ENCODE results near the gene TOR1A.

TOR1A gene

GRCh38 chr9:129836311-129837007 lies 12.5 kb upstream of the TOR1A start:
- Mint-ChIP-seq H3K9me3 (no peaks in the 10 kb centered on the region), H3K27me3 (no peaks in the 10 kb centered on the region), H3K27ac (peak overlapping the region; percentile 88 to 97), H3K4me3 (peak overlapping the region; percentile 93 to 96), H3K4me1 (peaks cover 68% of the 10 kb centered on the region)
- DNase-seq (peak; percentile 27 to 54), ATAC-seq (peak; percentile 22)

- Mint-ChIP-seq H3K9me3 (no peaks in the 10 kb centered on the region), H3K27ac (peak overlapping the region; percentile 88 to 97), H3K4me3 (peak overlapping the region; percentile 93 to 96), H3K4me1 (peaks cover 62% of the 10 kb centered on the region), H3K27me3 (no peaks in the 10 kb centered on the region)
- DNase-seq (no peak), ATAC-seq (peak; percentile 10)
Measured at GRCh38 chr9:129835860-129836223, 11.9 kb upstream of the TOR1A start.

GRCh38 chr9:129835128-129835859 lies 11.4 kb upstream of the TOR1A start, which contains the start of the genes C9orf78 and USP20:
Gene C9orf78 (minus strand): TSS chr9:129835275. CDS start chr9:129835221, 54 bp downstream.
Gene USP20 (plus strand): TSS chr9:129835458. CDS start chr9:129852556, 17,098 bp downstream.
- DNase-seq = peak; percentile 98
- Mint-ChIP-seq H3K4me3 (peak within 1 kb of the TSS; percentile 93 to 96), H3K27me3 (no peaks in the 10 kb centered on the region), H3K27ac (peak within 1 kb of the TSS; percentile 97 to 98), H3K9me3 (no peaks in the 10 kb centered on the region), H3K4me1 (peaks cover 57% of the 10 kb centered on the region)
- peak; percentile 91 for ATAC-seq

DNA sequence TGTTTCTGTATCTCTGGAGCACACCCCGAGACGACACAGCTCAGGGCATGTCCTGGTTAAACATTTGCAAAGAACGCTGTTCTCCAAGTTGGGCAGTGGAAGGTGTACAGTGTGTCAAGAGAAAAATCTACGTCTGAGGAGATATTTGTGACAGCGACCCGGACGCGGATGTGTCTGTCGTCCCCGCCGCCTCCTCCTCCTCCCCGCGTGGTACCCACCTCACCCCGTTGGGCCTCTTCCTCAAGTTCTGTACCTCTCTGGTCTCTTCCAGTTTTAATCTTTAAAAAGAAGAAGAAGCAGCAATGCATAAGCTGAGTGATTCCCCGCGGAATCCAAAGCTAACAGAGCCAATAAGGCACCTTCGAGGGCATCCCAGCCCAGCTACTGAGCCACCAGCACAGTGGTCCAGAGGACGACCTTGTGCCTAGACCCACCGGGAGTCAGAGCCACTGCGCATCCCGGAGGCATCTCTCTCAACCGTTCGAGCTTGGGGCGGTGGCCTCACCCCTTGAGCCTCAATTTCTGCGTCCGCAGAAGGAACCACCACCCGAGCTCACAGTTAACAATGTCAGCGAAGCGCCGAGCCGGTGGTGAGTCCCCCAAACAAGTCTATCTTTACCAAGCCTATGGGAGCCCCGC lies 10.7 kb upstream of the TOR1A start:
- peak in 1 of 2 donors; percentile 28 for DNase-seq

DNA sequence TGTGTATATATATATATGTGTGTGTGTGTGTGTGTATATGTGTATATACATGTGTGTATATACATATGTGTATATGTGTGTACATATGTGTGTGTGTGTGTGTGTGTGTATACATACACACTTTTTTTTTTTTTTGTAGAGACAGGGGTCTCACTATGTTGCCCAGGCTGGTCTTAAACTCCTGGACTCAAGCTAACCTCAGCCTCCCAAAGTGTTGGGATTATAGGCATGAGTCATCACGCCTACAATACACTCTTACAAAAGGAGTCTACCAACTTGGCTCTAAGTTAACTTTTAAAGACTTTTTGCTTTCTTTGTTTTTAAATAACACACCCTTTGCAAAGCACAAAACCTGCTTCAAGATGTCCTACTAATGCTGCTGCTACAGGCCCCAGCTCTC lies 9.0 kb upstream of the TOR1A start:
- no peak for DNase-seq
- ATAC-seq = no peak
- H3K27me3 Mint-ChIP-seq = no peaks in the 10 kb centered on the region
- H3K4me1 Mint-ChIP-seq = peaks cover 34% of the 10 kb centered on the region
- H3K27ac Mint-ChIP-seq = peak overlapping the region in 1 of 2 donors; percentile 46
- no peaks in the 10 kb centered on the region for H3K9me3 Mint-ChIP-seq
- peak overlapping the region in 1 of 2 donors; percentile 93 for H3K4me3 Mint-ChIP-seq

More for the DNA sequence above, 10.7 kb upstream of the TOR1A start:
- ATAC-seq = peak; percentile 11
- no peaks in the 10 kb centered on the region for H3K27me3 Mint-ChIP-seq
- H3K27ac Mint-ChIP-seq = peak overlapping the region; percentile 97 to 98
- no peaks in the 10 kb centered on the region for H3K9me3 Mint-ChIP-seq
- peak overlapping the region; percentile 93 to 96 for H3K4me3 Mint-ChIP-seq
- H3K4me1 Mint-ChIP-seq = peaks cover 50% of the 10 kb centered on the region

- Mint-ChIP-seq H3K9me3 (no peaks in the 10 kb centered on the region), H3K27ac (peak overlapping the region in 1 of 2 donors; percentile 28), H3K27me3 (no peaks in the 10 kb centered on the region), H3K4me3 (no peak overlapping the region), H3K4me1 (peaks cover 10% of the 10 kb centered on the region)
- ATAC-seq (no peak), DNase-seq (no peak)
Measured at GRCh38 chr9:129828969-129829368, 5.0 kb upstream of the TOR1A start.

- Mint-ChIP-seq H3K9me3 (no peaks in the 10 kb centered on the region), H3K27ac (peak overlapping the region; percentile 57 to 59), H3K4me3 (no peak overlapping the region), H3K27me3 (no peaks in the 10 kb centered on the region), H3K4me1 (peaks cover 3% of the 10 kb centered on the region)
- DNase-seq (no peak), ATAC-seq (no peak)
Measured at GRCh38 chr9:129828051-129828450, 4.1 kb upstream of the TOR1A start.

GRCh38 chr9:129826759-129827158 lies 2.8 kb upstream of the TOR1A start:
- ATAC-seq (no peak), DNase-seq (no peak)
- Mint-ChIP-seq H3K4me1 (peaks cover 12% of the 10 kb centered on the region), H3K9me3 (no peaks in the 10 kb centered on the region), H3K27me3 (no peaks in the 10 kb centered on the region), H3K4me3 (no peak overlapping the region), H3K27ac (peak overlapping the region in 1 of 2 donors; percentile 12)

DNA sequence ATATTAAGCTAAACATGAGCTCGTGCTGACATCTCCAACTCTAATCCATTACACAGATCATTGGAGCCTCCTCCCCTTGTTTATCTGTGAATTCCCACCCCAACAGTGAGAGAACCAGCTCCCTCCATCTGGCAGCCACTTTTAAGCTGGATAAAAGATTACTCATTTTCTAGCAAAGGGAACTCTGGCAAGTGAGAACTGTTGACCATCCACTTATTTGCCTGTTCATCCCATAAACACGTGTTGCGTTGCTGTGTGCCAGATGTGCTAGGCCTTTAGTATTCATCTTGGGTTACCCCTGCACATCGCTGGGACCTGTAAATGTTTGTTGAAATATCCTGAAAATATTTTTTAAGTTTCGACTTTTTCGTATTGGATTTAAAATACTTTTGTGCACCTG lies 2.4 kb upstream of the TOR1A start:
- Mint-ChIP-seq H3K27me3 (no peaks in the 10 kb centered on the region), H3K27ac (no peak overlapping the region), H3K4me1 (peaks cover 12% of the 10 kb centered on the region), H3K4me3 (no peak overlapping the region), H3K9me3 (no peaks in the 10 kb centered on the region)
- DNase-seq (no peak), ATAC-seq (no peak)

- H3K4me1 Mint-ChIP-seq = peaks cover 18% of the 10 kb centered on the region
- peak overlapping the region; percentile 91 to 97 for H3K27ac Mint-ChIP-seq
- no peaks in the 10 kb centered on the region for H3K27me3 Mint-ChIP-seq
- DNase-seq (no peak), ATAC-seq (peak; percentile 67)
- no peaks in the 10 kb centered on the region for H3K9me3 Mint-ChIP-seq
- H3K4me3 Mint-ChIP-seq = peak overlapping the region; percentile 89 to 94
Measured at GRCh38 chr9:129823542-129823934, 398 bp downstream of the TOR1A start.

DNA sequence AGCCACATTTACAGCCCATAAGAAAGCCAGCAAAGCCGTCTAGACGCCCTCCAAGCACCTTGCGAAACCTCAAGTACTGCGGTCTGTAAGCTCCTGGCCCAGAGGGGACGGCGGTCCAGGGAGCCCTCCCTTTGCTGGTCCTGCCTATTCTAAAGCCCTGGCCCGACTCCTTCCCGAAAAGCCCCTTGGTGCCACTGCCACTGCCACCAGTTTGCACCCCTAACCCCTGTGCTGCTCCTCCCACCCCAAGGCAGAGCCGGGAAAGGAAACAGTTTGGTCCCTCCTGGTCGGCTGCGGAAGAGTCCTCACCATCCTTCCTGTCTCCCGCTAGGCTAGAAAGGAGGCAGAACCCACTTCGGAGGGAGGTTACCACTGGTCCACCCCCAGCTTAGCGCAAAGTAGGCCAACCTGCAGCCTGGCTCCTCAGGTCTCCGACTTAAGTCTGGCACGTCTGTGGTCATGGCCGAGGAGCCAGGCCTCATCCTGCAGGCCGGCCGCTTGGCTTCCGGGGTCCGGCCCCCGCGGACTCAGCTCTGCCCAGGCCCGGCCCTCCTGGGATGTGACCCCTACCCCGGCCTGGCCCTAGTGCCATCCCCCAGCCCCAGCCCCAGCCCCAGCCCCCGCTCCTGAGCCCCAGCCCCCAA lies 916 bp downstream of the TOR1A start:
- Mint-ChIP-seq H3K9me3 (no peaks in the 10 kb centered on the region), H3K4me3 (peak overlapping the region; percentile 89 to 94), H3K27me3 (no peaks in the 10 kb centered on the region), H3K27ac (peak overlapping the region; percentile 66 to 89), H3K4me1 (peaks cover 21% of the 10 kb centered on the region)
- DNase-seq (peak in 1 of 2 donors; percentile 35), ATAC-seq (peak; percentile 39)

DNA sequence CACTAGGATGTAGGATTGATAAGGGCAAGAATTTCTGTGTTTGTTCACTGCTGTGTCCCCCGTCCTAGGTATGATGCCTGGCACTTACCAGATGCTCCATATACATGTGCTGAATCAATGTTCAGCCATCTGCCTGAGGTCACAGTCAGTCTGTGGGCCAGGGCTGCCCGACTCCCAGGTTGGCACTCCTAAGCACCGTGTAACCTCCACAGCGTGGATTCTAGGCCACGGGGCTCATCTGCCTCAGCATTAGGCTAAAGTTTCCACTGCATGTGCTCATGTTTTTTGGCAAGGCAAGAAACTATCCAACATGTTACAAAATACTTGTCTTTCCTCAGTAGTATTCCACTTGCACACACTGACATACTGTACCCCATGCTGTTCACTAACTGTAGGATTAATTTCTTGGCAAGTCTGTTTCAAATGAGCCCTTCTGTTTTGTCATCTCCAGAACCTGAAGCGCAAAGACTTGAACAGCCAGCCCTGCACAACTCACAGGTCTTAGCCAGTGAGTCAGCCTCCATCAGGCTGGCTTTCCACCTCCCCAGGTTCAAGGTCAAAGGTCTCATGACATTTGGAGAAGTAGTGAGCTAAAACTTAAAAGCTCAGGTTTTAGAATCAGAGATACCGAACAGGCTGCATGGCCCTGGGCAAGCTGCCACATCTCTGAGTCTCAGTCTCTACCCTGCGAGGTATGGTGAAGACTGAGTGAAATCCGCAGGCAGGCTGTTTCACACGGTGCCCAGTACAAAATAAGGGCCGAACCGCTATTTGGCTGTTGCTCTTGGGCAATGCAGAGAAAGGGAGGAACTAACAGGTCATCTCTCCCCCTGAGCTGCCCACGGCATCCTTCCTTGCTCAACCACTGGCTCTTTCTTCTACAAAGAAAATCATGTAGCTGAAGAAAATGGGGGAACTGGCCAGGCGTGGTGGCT lies 7.2 kb downstream of the TOR1A start:
- H3K27ac Mint-ChIP-seq = peak overlapping the region; percentile 34 to 75
- no peak for ATAC-seq
- peaks cover 15% of the 10 kb centered on the region for H3K4me1 Mint-ChIP-seq
- no peak overlapping the region for H3K4me3 Mint-ChIP-seq
- DNase-seq = no peak
- H3K27me3 Mint-ChIP-seq = no peaks in the 10 kb centered on the region
- no peaks in the 10 kb centered on the region for H3K9me3 Mint-ChIP-seq

GRCh38 chr9:129815278-129815677 lies 8.7 kb downstream of the TOR1A start:
- peak overlapping the region in 1 of 2 donors; percentile 50 for H3K27ac Mint-ChIP-seq
- peaks cover 21% of the 10 kb centered on the region for H3K4me1 Mint-ChIP-seq
- ATAC-seq (peak; percentile 29), DNase-seq (no peak)
- no peaks in the 10 kb centered on the region for H3K27me3 Mint-ChIP-seq
- H3K4me3 Mint-ChIP-seq = no peak overlapping the region
- H3K9me3 Mint-ChIP-seq = no peaks in the 10 kb centered on the region

GRCh38 chr9:129814432-129815223 lies 9.3 kb downstream of the TOR1A start:
- no peak for DNase-seq
- H3K27me3 Mint-ChIP-seq = no peaks in the 10 kb centered on the region
- H3K9me3 Mint-ChIP-seq = no peaks in the 10 kb centered on the region
- H3K4me1 Mint-ChIP-seq = peaks cover 26% of the 10 kb centered on the region
- ATAC-seq = peak; percentile 27
- peak overlapping the region in 1 of 2 donors; percentile 50 for H3K27ac Mint-ChIP-seq
- no peak overlapping the region for H3K4me3 Mint-ChIP-seq

All from stimulated activated naive CD8-positive, alpha-beta T cell treated with anti-CD3 and anti-CD28 coated beads, Interleukin-15, amount 100 ng/mL, for 72 hours (primary cell).